OCI-LY1 (cell line): Measurements from ENCODE around the gene CACNA1D.

Experiments used
- EZH2 ChIP-seq: fragments of 200-600 bp; sonication (generic), shearing (Covaris generic); IDR thresholded peaks from 2 replicates; pipeline ENCODE4 v1.8.0; 2017; ENCODE audit warnings: borderline replicate concordance, mixed run types, mild to moderate bottlenecking, antibody characterized with exemption, low read length, moderate library complexity, mixed read lengths
- TF ChIP-seq, protein P1 (sequence below): fragments of 200-600 bp; sonication (generic), shearing (Covaris generic); IDR thresholded peaks from 2 replicates; pipeline ENCODE4 v1.5.1; 2017; ENCODE audit warnings: mild to moderate bottlenecking, antibody characterized with exemption, low read length, moderate library complexity, mixed read lengths

DNA sequence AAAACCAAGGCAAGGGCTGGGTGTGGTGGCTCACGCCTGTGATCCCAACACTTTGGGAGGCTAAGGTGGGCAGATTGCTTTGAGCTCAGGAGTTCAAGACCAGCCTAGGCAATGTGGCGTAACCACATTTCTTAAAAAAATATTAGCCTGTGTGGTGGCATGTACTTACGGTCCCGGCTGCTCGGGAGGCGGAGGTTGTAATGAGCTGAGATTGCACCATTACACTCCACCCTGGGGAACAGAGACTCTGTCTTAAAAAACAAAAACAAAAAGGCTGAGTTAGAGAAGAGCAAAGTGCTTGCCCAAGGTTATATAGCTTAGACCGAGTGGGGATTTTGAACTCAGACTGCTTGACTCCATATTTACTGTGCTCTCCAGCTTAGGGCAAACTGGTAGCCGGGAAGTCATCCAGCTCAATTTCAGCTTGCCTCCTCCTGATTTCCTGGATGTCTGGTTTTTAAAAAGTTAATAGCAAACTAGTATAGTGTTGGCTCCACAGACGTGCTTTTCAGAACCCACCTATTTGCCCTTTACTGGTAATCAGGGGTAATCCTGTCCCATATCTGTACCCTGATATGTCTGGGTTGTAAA, 138.9 kb downstream of the CACNA1D start:
- TF ChIP-seq, protein P1, sequence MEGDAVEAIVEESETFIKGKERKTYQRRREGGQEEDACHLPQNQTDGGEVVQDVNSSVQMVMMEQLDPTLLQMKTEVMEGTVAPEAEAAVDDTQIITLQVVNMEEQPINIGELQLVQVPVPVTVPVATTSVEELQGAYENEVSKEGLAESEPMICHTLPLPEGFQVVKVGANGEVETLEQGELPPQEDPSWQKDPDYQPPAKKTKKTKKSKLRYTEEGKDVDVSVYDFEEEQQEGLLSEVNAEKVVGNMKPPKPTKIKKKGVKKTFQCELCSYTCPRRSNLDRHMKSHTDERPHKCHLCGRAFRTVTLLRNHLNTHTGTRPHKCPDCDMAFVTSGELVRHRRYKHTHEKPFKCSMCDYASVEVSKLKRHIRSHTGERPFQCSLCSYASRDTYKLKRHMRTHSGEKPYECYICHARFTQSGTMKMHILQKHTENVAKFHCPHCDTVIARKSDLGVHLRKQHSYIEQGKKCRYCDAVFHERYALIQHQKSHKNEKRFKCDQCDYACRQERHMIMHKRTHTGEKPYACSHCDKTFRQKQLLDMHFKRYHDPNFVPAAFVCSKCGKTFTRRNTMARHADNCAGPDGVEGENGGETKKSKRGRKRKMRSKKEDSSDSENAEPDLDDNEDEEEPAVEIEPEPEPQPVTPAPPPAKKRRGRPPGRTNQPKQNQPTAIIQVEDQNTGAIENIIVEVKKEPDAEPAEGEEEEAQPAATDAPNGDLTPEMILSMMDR = no peak
- no peak for TF ChIP-seq EZH2
